Ishikawa (cell line): ENCODE measurements around the gene ATRAID.

ENCODE experiments used
- CREB1 ChIP-seq: IDR thresholded peaks from 2 replicates; pipeline ENCODE4 v1.6.1; 2012; ENCODE audit warnings: low read depth
- EGR1 ChIP-seq: IDR thresholded peaks from 2 replicates; pipeline ENCODE4 v1.6.1; 2012
- EP300 ChIP-seq: IDR thresholded peaks from 2 replicates; pipeline ENCODE4 v1.6.1; 2012; ENCODE audit warnings: borderline replicate concordance
- NFIC ChIP-seq: IDR thresholded peaks from 2 replicates; pipeline ENCODE4 v1.6.1; 2012
- TAF1 ChIP-seq: IDR thresholded peaks from 2 replicates; pipeline ENCODE4 v1.6.1; 2012; ENCODE audit warnings: low read depth, mild to moderate bottlenecking
- ZBTB7A ChIP-seq: IDR thresholded peaks from 2 replicates; pipeline ENCODE4 v1.6.1; 2012; ENCODE audit warnings: low read depth
- TF ChIP-seq, protein P1 (sequence below): IDR thresholded peaks from 2 replicates; pipeline ENCODE4 v1.6.1; 2012
- TF ChIP-seq, protein P2 (sequence below): IDR thresholded peaks from 2 replicates; pipeline ENCODE4 v1.6.1; 2012; ENCODE audit warnings: low read depth, mild to moderate bottlenecking

DNA sequence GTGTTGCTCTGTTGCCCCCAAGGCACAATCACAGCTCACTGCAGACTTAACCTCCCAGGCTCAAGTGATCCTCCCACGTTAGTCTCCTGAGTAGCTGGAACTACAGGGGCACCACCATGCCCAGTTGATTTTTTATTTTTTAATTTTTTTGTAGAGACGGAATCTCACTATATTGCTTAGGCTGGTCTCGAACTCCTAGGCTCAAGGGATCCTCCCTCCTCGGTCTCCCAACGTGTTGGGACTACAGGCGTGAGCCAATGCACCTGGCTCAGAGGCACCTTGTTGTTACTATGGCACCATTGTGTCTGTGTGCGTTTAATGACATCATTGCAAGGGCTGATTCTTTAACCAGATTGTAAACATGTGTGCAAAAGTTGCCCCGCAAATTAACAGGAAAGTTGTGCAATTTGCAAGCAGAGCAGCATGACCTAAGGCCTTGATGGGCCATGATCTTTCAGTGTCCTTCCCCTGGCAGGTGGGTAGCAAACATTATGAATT, 40.4 kb upstream of the ATRAID start:
- TF ChIP-seq, protein P1, sequence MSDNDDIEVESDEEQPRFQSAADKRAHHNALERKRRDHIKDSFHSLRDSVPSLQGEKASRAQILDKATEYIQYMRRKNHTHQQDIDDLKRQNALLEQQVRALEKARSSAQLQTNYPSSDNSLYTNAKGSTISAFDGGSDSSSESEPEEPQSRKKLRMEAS: no peak
- TF ChIP-seq ZBTB7A: no peak
- TF ChIP-seq EGR1: no peak
- no peak for TF ChIP-seq EP300
- TF ChIP-seq NFIC: no peak
- no peak for TF ChIP-seq CREB1
- TF ChIP-seq, protein P2, sequence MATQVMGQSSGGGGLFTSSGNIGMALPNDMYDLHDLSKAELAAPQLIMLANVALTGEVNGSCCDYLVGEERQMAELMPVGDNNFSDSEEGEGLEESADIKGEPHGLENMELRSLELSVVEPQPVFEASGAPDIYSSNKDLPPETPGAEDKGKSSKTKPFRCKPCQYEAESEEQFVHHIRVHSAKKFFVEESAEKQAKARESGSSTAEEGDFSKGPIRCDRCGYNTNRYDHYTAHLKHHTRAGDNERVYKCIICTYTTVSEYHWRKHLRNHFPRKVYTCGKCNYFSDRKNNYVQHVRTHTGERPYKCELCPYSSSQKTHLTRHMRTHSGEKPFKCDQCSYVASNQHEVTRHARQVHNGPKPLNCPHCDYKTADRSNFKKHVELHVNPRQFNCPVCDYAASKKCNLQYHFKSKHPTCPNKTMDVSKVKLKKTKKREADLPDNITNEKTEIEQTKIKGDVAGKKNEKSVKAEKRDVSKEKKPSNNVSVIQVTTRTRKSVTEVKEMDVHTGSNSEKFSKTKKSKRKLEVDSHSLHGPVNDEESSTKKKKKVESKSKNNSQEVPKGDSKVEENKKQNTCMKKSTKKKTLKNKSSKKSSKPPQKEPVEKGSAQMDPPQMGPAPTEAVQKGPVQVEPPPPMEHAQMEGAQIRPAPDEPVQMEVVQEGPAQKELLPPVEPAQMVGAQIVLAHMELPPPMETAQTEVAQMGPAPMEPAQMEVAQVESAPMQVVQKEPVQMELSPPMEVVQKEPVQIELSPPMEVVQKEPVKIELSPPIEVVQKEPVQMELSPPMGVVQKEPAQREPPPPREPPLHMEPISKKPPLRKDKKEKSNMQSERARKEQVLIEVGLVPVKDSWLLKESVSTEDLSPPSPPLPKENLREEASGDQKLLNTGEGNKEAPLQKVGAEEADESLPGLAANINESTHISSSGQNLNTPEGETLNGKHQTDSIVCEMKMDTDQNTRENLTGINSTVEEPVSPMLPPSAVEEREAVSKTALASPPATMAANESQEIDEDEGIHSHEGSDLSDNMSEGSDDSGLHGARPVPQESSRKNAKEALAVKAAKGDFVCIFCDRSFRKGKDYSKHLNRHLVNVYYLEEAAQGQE: no peak
- TF ChIP-seq TAF1: no peak
